ENCODE results near the gene IL9R. TPM values are rescaled to one million over a fixed set of nuclear protein-coding genes. Genes with fewer than 3 reads are reported as not detected.

IL9R gene
- total RNA-seq, 1 experiment from 2014 or later: 1.4 TPM

GRCh38 chrX:155967653-155968325 lies 29.7 kb upstream of the IL9R start:
- RAD21 ChIA-PET (ENCODE audit: low non-redundant PET in 1 of 2, low total read pairs in 2 of 2, uncharacterized antibody in 2 of 2, unreplicated experiment in 2 of 2): no interaction called here

More at GRCh38 chrX:155967653-155968325, 29.7 kb upstream of the IL9R start:
- no peaks in the 10 kb centered on the region for H3K9me2 ChIP-seq (ENCODE audit: insufficient read depth)
- TF ChIP-seq RAD21 (IDR thresholded peaks at IDR 0.05; ENCODE audit: low read depth) (no peak), ELF1 (IDR thresholded peaks at IDR 0.05; ENCODE audit: borderline replicate concordance, low read depth) (no peak), SIN3A (IDR thresholded peaks at IDR 0.05; ENCODE audit: low read depth) (no peak), FOSL1 (IDR thresholded peaks at IDR 0.05; ENCODE audit: low read depth) (no peak), ZFX (IDR thresholded peaks at IDR 0.05) (no peak), JUND (IDR thresholded peaks at IDR 0.05) (no peak), TCF7L2 (IDR thresholded peaks at IDR 0.05; ENCODE audit: borderline replicate concordance, extremely low read depth, insufficient read depth, insufficient read length) (no peak), POLR2AphosphoS5 (IDR thresholded peaks at IDR 0.05; ENCODE audit: low read depth, low read length) (no peak), EZH2 (IDR thresholded peaks at IDR 0.05) (no peak), SRF (IDR thresholded peaks at IDR 0.05; ENCODE audit: low read depth) (no peak), SP1 (IDR thresholded peaks at IDR 0.05; ENCODE audit: low read depth) (no peak), CTCF (IDR thresholded peaks at IDR 0.05 in 2 of 3, conservative IDR thresholded peaks at IDR 0.05 in 1 of 3; ENCODE audit: borderline replicate concordance in 1 of 3, insufficient read depth in 1 of 3, low read depth in 2 of 3, low read length in 2 of 3) (no peak), ZNF274 (IDR thresholded peaks at IDR 0.05; ENCODE audit: low read depth, low read length) (no peak), YY1 (IDR thresholded peaks at IDR 0.05; ENCODE audit: extremely low read depth, insufficient replicate concordance, low read depth, low read length) (no peak), POLR2A (IDR thresholded peaks at IDR 0.05; ENCODE audit: borderline replicate concordance, extremely low read depth, insufficient read depth, insufficient read length) (no peak), EZH2phosphoT487 (IDR thresholded peaks at IDR 0.05; ENCODE audit: borderline replicate concordance) (no peak), CEBPB (IDR thresholded peaks at IDR 0.05; ENCODE audit: low read depth) (no peak)
- TF ChIP-seq, protein P1, sequence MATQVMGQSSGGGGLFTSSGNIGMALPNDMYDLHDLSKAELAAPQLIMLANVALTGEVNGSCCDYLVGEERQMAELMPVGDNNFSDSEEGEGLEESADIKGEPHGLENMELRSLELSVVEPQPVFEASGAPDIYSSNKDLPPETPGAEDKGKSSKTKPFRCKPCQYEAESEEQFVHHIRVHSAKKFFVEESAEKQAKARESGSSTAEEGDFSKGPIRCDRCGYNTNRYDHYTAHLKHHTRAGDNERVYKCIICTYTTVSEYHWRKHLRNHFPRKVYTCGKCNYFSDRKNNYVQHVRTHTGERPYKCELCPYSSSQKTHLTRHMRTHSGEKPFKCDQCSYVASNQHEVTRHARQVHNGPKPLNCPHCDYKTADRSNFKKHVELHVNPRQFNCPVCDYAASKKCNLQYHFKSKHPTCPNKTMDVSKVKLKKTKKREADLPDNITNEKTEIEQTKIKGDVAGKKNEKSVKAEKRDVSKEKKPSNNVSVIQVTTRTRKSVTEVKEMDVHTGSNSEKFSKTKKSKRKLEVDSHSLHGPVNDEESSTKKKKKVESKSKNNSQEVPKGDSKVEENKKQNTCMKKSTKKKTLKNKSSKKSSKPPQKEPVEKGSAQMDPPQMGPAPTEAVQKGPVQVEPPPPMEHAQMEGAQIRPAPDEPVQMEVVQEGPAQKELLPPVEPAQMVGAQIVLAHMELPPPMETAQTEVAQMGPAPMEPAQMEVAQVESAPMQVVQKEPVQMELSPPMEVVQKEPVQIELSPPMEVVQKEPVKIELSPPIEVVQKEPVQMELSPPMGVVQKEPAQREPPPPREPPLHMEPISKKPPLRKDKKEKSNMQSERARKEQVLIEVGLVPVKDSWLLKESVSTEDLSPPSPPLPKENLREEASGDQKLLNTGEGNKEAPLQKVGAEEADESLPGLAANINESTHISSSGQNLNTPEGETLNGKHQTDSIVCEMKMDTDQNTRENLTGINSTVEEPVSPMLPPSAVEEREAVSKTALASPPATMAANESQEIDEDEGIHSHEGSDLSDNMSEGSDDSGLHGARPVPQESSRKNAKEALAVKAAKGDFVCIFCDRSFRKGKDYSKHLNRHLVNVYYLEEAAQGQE (IDR thresholded peaks at IDR 0.05; ENCODE audit: low read depth): no peak
- TF ChIP-seq, protein P2, sequence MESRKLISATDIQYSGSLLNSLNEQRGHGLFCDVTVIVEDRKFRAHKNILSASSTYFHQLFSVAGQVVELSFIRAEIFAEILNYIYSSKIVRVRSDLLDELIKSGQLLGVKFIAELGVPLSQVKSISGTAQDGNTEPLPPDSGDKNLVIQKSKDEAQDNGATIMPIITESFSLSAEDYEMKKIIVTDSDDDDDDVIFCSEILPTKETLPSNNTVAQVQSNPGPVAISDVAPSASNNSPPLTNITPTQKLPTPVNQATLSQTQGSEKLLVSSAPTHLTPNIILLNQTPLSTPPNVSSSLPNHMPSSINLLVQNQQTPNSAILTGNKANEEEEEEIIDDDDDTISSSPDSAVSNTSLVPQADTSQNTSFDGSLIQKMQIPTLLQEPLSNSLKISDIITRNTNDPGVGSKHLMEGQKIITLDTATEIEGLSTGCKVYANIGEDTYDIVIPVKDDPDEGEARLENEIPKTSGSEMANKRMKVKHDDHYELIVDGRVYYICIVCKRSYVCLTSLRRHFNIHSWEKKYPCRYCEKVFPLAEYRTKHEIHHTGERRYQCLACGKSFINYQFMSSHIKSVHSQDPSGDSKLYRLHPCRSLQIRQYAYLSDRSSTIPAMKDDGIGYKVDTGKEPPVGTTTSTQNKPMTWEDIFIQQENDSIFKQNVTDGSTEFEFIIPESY (IDR thresholded peaks at IDR 0.05; ENCODE audit: extremely low read depth, insufficient replicate concordance, low read length): no peak
- TF ChIP-seq, protein P3, sequence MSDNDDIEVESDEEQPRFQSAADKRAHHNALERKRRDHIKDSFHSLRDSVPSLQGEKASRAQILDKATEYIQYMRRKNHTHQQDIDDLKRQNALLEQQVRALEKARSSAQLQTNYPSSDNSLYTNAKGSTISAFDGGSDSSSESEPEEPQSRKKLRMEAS (IDR thresholded peaks at IDR 0.05): no peak
- H4K20me1 ChIP-seq (ENCODE audit: insufficient read depth): no peaks in the 10 kb centered on the region
- ATAC-seq (no peak), DNase-seq (ENCODE audit: low read depth, low spot score) (no peak)
- POLR2A ChIA-PET: no interaction called here
- intact Hi-C loops (cut with micrococcal nuclease): no loop called here
- no peaks in the 10 kb centered on the region for H3K9me3 ChIP-seq (ENCODE audit: control insufficient read depth in 1 of 2, insufficient read depth in 1 of 2, low read depth in 1 of 2, low read length in 2 of 2)
- H3K4me1 ChIP-seq (ENCODE audit: control insufficient read depth in 1 of 2, insufficient read depth in 2 of 2, low read length in 2 of 2): no peaks in the 10 kb centered on the region
- H3K27ac ChIP-seq (ENCODE audit: low read depth, low read length): no peak overlapping the region
- no peaks in the 10 kb centered on the region for H3K79me2 ChIP-seq (ENCODE audit: insufficient read depth, low read length)
- H2AFZ ChIP-seq (ENCODE audit: low read depth, low read length, poor library complexity, severe bottlenecking): no peak overlapping the region
- H3K4me2 ChIP-seq (ENCODE audit: low read length): no peak overlapping the region
- H3K4me3 ChIP-seq (replicated peaks in 1 of 2; ENCODE audit: low read depth in 1 of 2, low read length in 2 of 2): no peak overlapping the region
- CTCF ChIA-PET: no interaction called here
- no peaks in the 10 kb centered on the region for H3K36me3 ChIP-seq (ENCODE audit: control insufficient read depth in 1 of 2, insufficient read depth in 2 of 2, low read length in 2 of 2)
- no peaks in the 10 kb centered on the region for H3K27me3 ChIP-seq (ENCODE audit: insufficient read depth, low read length)
- no TSS peak for BruUV-seq (replicated peaks)
- no peak overlapping the region for H3K9ac ChIP-seq (ENCODE audit: low read length)

Data from HCT116 (cell line).